K562 (cell line): Measurements from ENCODE around the gene MBD5. TPM values are rescaled to one million over a fixed set of nuclear protein-coding genes. Genes with fewer than 3 reads are reported as not detected.

Source experiments
- ATAC-seq: fragments of 200-7000 bp; cut with Tn5 transposase; 3 replicates; pipeline ENCODE4 v1.9.1; 2020; ENCODE audit warnings: moderate library complexity
- BruUV-seq: library from RNA; stranded (reverse); fragments of 400-500 nt; replicated peaks from 2 replicates; lab custom pipeline; 2021; lab: Mats Ljungman, UMichigan
- CTCF ChIA-PET: fragments of 300-600 bp; formaldehyde crosslinking; extraction: SDS; loops from one replicate; lab custom pipeline; 2021; ENCODE audit warnings: low intra/inter-chr PET ratio; lab: Yijun Ruan, JAX
- POLR2A ChIA-PET: fragments of 300-600, 350-650 bp; sonication (Branson Sonifier 250); formaldehyde crosslinking; extraction: SDS; loops from one replicate; lab custom pipeline; 2021; ENCODE audit warnings: antibody characterized with exemption, inconsistent platforms; lab: Yijun Ruan, JAX
- DNase-seq, 4 experiments: peaks; one replicate each; pipeline versions ENCODE4 v3.0.0 to v3.0.0-alpha.2; 2011 to 2018; ENCODE audit warnings: low spot score in 3 of 4, mixed read lengths in 3 of 4; ENCODE audit errors: extremely low read depth in 1 of 4
- FAIRE-seq: peaks from 2 replicates; lab custom pipeline; 2011; peaks lifted over from hg19 to GRCh38; lab: Jason Lieb, UNC
- H2AFZ ChIP-seq: 2 replicates; pipeline ENCODE4 v1.6.0; 2011; ENCODE audit warnings: low read depth, low read length, control low read depth, inconsistent platforms
- H3K27ac ChIP-seq: fragments of 200-600 bp; 3 replicates; pipeline ENCODE4 v1.8.0; 2011; ENCODE audit warnings: low read depth, mild to moderate bottlenecking, control low read depth, inconsistent platforms, low read length, moderate library complexity, mixed read lengths; ENCODE audit errors: extremely low read depth
- H3K27me3 ChIP-seq, 2 experiments: fragments of 300-600 bp in 1 of 2; 2 replicates in 1 of 2; 3 replicates in 1 of 2; pipeline versions ENCODE4 v1.6.0 to v1.8.0; 2011; ENCODE audit warnings: inconsistent platforms in 2 of 2, low read length in 2 of 2, mild to moderate bottlenecking in 1 of 2, mixed read lengths in 1 of 2, moderate library complexity in 1 of 2; ENCODE audit not compliant: control insufficient read depth in 2 of 2, insufficient read depth in 2 of 2
- H3K36me3 ChIP-seq: fragments of 300-600 bp; 3 replicates; pipeline ENCODE4 v1.8.0; 2011; ENCODE audit warnings: mild to moderate bottlenecking, low read length, inconsistent platforms; ENCODE audit not compliant: control insufficient read depth, insufficient read depth
- H3K4me1 ChIP-seq, 2 experiments: fragments of 200-600 bp in 1 of 2; replicated peaks in 1 of 2; 2 replicates in 1 of 2; 3 replicates in 1 of 2; pipeline versions ENCODE4 v1.5.1 to v1.8.0; 2011; ENCODE audit warnings: inconsistent platforms in 2 of 2, low read length in 2 of 2, mild to moderate bottlenecking in 1 of 2, mixed read lengths in 1 of 2, moderate library complexity in 1 of 2; ENCODE audit not compliant: control insufficient read depth in 2 of 2, insufficient read depth in 2 of 2
- H3K4me2 ChIP-seq: 2 replicates; pipeline ENCODE4 v1.6.1; 2011; ENCODE audit warnings: low read length, control low read depth, inconsistent platforms, mixed read lengths; ENCODE audit not compliant: insufficient read depth
- H3K4me3 ChIP-seq: fragments of 200-600 bp; sonication (generic), shearing (Covaris generic); 2 replicates; pipeline ENCODE4 v1.5.1; 2016; ENCODE audit warnings: control low read depth, inconsistent platforms
- H3K79me2 ChIP-seq: fragments of 200-600 bp; 3 replicates; pipeline ENCODE4 v1.8.0; 2011; ENCODE audit warnings: low read length, inconsistent platforms; ENCODE audit not compliant: control insufficient read depth, insufficient read depth
- H3K9ac ChIP-seq, 2 experiments: 2 replicates each; pipeline versions ENCODE4 v1.6.0 to v1.6.1; 2011; ENCODE audit warnings: low read depth in 2 of 2, low read length in 2 of 2, control low read depth in 1 of 2, inconsistent platforms in 1 of 2, mild to moderate bottlenecking in 1 of 2, mixed read lengths in 1 of 2; ENCODE audit not compliant: insufficient read depth in 1 of 2
- H3K9me1 ChIP-seq: one replicate; pipeline ENCODE4 v1.6.0; 2011; ENCODE audit warnings: inconsistent platforms, mild to moderate bottlenecking, low read length, moderate library complexity; ENCODE audit not compliant: control insufficient read depth, insufficient read depth
- H3K9me3 ChIP-seq: replicated peaks from 2 replicates; pipeline ENCODE4 v1.5.1; 2011; ENCODE audit warnings: low read depth, low read length, inconsistent platforms; ENCODE audit not compliant: control insufficient read depth, insufficient read depth
- H4K20me1 ChIP-seq: replicated peaks from 2 replicates; pipeline ENCODE4 v1.6.1; 2011; ENCODE audit warnings: low read length, inconsistent platforms, mixed read lengths; ENCODE audit not compliant: control insufficient read depth, insufficient read depth
- ETV6 ChIP-seq, 3 experiments: fragments of 150-350 bp in 1 of 3; sonication (generic) in 1 of 3; formaldehyde crosslinking in 1 of 3; IDR thresholded peaks; 2 replicates each; pipeline versions ENCODE4 v1.6.1 to v1.8.0; 2014 to 2022; ENCODE audit warnings: borderline replicate concordance in 2 of 3, low read depth in 2 of 3, antibody characterized with exemption in 1 of 3, low read length in 1 of 3, mild to moderate bottlenecking in 1 of 3, missing genetic modification reagents in 1 of 3
- FOSL1 ChIP-seq: fragments of 200-800 bp; sonication (Bioruptor generic); conservative IDR thresholded peaks from 2 replicates; pipeline ENCODE4 v1.6.1; 2016; ENCODE audit warnings: missing genetic modification characterization, missing compliant biosample characterization
- KHSRP ChIP-seq: fragments of 450-650 bp; IDR thresholded peaks from 2 replicates; pipeline ENCODE4 v1.6.1; 2017
- PTBP1 ChIP-seq: fragments of 200-400 bp; formaldehyde crosslinking; IDR thresholded peaks from 2 replicates; pipeline ENCODE4 v1.6.1; 2017; ENCODE audit warnings: low read depth, low read length
- PTRF ChIP-seq: fragments of 450-650 bp; IDR thresholded peaks from 2 replicates; pipeline ENCODE4 v1.6.1; 2016; ENCODE audit warnings: mild to moderate bottlenecking, missing genetic modification characterization, missing compliant biosample characterization
- STAT5A ChIP-seq: IDR thresholded peaks from 2 replicates; pipeline ENCODE4 v1.6.1; 2012; ENCODE audit warnings: low read length, inconsistent platforms, borderline replicate concordance
- TAF7 ChIP-seq: fragments of 450-650 bp; IDR thresholded peaks from 2 replicates; pipeline ENCODE4 v1.6.1; 2016; ENCODE audit warnings: missing genetic modification characterization, missing compliant biosample characterization
- ZNF668 ChIP-seq: fragments of 250-450 bp; sonication (Bioruptor Pico); IDR thresholded peaks from 2 replicates; pipeline ENCODE4 v1.8.0; 2022; ENCODE audit warnings: mild to moderate bottlenecking, inconsistent platforms
- WGBS: fragments of 100-300 bp; shearing (Covaris generic); methylation state at CpG from one replicate; pipeline ENCODE4 v1.1.6; 2016; ENCODE audit warnings: low coverage, mixed read lengths; ENCODE audit not compliant: insufficient coverage; ENCODE audit errors: missing lambda C conversion rate; 5-methylcytosine and 5-hydroxymethylcytosine counted together
- in situ Hi-C: fragments of 300-500 bp; cut with MboI; formaldehyde crosslinking; loops from 4 replicates; pipeline ENCODE4 v1.15.0; 2018; ENCODE audit warnings: inconsistent platforms, mixed read lengths
- intact Hi-C: fragments of 100-400 bp; cut with micrococcal nuclease; formaldehyde crosslinking; loops from 2 replicates; pipeline ENCODE4 v1.14.2; 2022
- polyA plus RNA-seq, 8 experiments: library from polyadenylated mRNA; depleted of rRNA in 4 of 8; stranded (reverse) in 5 of 8; unstranded in 3 of 8; fragments of >200 nt; fragmentation: Nextera tagmentation in 2 of 8; fragmentation: Illumina TruSeq in 1 of 8; extraction: Ambion mirVana in 2 of 8; extraction: Trizol in 1 of 8; gene quantifications; 2 replicates each; pipeline versions ENCODE4 v1.2.1 to v1.2.3, GENCODE V29; 2011 to 2014; ENCODE audit warnings: inconsistent platforms in 1 of 8, missing spikeins in 1 of 8
- total RNA-seq, 7 experiments: library from RNA; depleted of rRNA in 6 of 7; stranded (reverse); fragments of >200 nt in 6 of 7; fragmentation: Illumina TruSeq in 2 of 7; extraction: Trizol in 2 of 7; gene quantifications; 2 replicates each; pipeline versions ENCODE4 v1.2.1 to v1.2.3, GENCODE V29; 2011 to 2021; ENCODE audit warnings: low replicate concordance in 1 of 7

The MBD5 gene
- total and polyA plus RNA-seq, 9 of the 15 experiments (the other 6 are each of a cell fraction or from before 2014, with no cell fraction given): 3.4 to 14.5 (median 9.0) TPM

DNA sequence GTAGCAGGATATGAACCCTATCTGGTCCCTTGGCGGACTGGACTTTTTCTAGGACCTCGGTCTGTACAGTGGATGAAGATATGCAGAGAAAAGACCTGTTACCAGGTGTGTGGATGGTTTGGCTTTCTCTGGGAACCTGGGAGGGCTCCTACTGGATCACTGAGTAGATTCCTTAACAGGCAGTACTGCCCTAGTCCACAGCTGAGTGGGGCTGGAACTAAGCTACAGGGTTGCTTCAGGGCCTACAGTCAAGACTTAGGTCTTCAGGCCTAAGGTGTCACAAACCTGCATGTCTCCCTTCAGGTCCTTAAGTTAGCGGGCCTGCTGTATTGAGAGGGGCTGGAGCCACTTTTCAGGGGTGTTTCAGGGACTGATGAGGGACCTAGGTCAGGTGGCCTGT is 43.2 kb upstream of the MBD5 start:
- Histone ChIP-seq H3K27me3 (no peaks in the 10 kb centered on the region), H4K20me1 (no peaks in the 10 kb centered on the region), H3K9ac (no peak overlapping the region), H3K4me1 (no peaks in the 10 kb centered on the region; a peak in 1 of 5 replicates), H3K4me2 (no peak overlapping the region), H3K9me1 (no peaks in the 10 kb centered on the region), H3K36me3 (peaks cover 10% of the 10 kb centered on the region; the same call in 2 of the 3 replicates), H3K79me2 (peaks cover 59% of the 10 kb centered on the region), H3K27ac (no peak overlapping the region), H3K4me3 (no peak overlapping the region)
- BruUV-seq: no TSS peak
- 89% methylated on average over 3 of the region's 3 CpGs for WGBS
- CTCF ChIA-PET: no interaction called here
- ATAC-seq: no peak
- POLR2A ChIA-PET: no interaction called here
- no peak for TF ChIP-seq STAT5A
- TF ChIP-seq ZNF668: no peak
- no peak for TF ChIP-seq PTRF (tag)
- no peak for TF ChIP-seq FOSL1 (tag)
- no peak for TF ChIP-seq TAF7 (tag)
- TF ChIP-seq PTBP1: no peak
- TF ChIP-seq ETV6 (IDR thresholded peaks at IDR 0.05; ENCODE audit: borderline replicate concordance in 1 of 2, low read depth in 2 of 2, low read length in 1 of 2): no peak
- TF ChIP-seq ETV6 (CRISPR knock-in tag; IDR thresholded peaks at IDR 0.05; ENCODE audit: borderline replicate concordance): no peak
- TF ChIP-seq KHSRP: no peak
- TF ChIP-seq, all 486 proteins: peak for 0
- no peak for FAIRE-seq
- DNase-seq: no peak
- H3K9me3 ChIP-seq: no peaks in the 10 kb centered on the region
- in situ Hi-C loops (no loop called here), intact Hi-C loops (no loop called here)
- no peak overlapping the region for H2AFZ ChIP-seq
